Measurements from ENCODE around the gene SH3GL1. TPM values are rescaled to one million over a fixed set of nuclear protein-coding genes. Genes with fewer than 3 reads are reported as not detected.

Gene SH3GL1
- total and polyA plus RNA-seq, 12 donors: 20.9 to 112 (median 87.4) TPM

- 88 to 91% (median 90%) methylated on average over 10 to 16 of the region's 16 CpGs for WGBS, 4 donors
- no peaks in the 10 kb centered on the region for H3K27me3 ChIP-seq
- H3K27ac ChIP-seq: peak overlapping the region in 1 of 5 donors; percentile 29
- TF ChIP-seq CTCF (IDR thresholded peaks at IDR 0.05) (no peak), POLR2A (IDR thresholded peaks at IDR 0.05) (no peak)
- H3K36me3 ChIP-seq (replicated peaks in 1 of 2): peaks cover 0 to 52% of the 10 kb centered on the region in 2 donors
- peaks cover 36 to 44% of the 10 kb centered on the region in 2 donors for H3K4me1 ChIP-seq (replicated peaks in 1 of 2)
- H3K9me3 ChIP-seq (replicated peaks in 1 of 3): no peaks in the 10 kb centered on the region
- no peak overlapping the region for H3K4me3 ChIP-seq
- intact Hi-C loops (cut with DNase I): no loop called here
- peak in 1 of 7 donors; percentile 20 for DNase-seq
Measured at GRCh38 chr19:4366666-4367335, 33.5 kb downstream of the SH3GL1 start.

- DNase-seq: peak in 1 of 7 donors; percentile 23
- intact Hi-C loops (cut with DNase I): no loop called here
- peaks cover 34 to 44% of the 10 kb centered on the region in 2 donors for H3K4me1 ChIP-seq (replicated peaks in 1 of 2)
- no peaks in the 10 kb centered on the region for H3K27me3 ChIP-seq
- no peaks in the 10 kb centered on the region for H3K9me3 ChIP-seq (replicated peaks in 1 of 3)
- peak overlapping the region in 1 of 5 donors; percentile 29 for H3K27ac ChIP-seq
- WGBS, 4 donors: 76 to 92% (median 87%) methylated on average over 4 to 19 of the region's 19 CpGs
- peaks cover 0 to 60% of the 10 kb centered on the region in 2 donors for H3K36me3 ChIP-seq (replicated peaks in 1 of 2)
- no peak overlapping the region for H3K4me3 ChIP-seq
- no peak for TF ChIP-seq CTCF (IDR thresholded peaks at IDR 0.05)
- no peak for TF ChIP-seq POLR2A (IDR thresholded peaks at IDR 0.05)
Measured at GRCh38 chr19:4365791-4366665, 34.3 kb downstream of the SH3GL1 start.

GRCh38 chr19:4365341-4365740, 35.0 kb downstream of the SH3GL1 start:
- peak in 1 of 7 donors; percentile 34 for DNase-seq
- Histone ChIP-seq H3K36me3 (replicated peaks in 1 of 2) (peaks cover 0 to 67% of the 10 kb centered on the region in 2 donors), H3K27me3 (no peaks in the 10 kb centered on the region), H3K4me1 (replicated peaks in 1 of 2) (peaks cover 33 to 44% of the 10 kb centered on the region in 2 donors), H3K9me3 (replicated peaks in 1 of 3) (no peaks in the 10 kb centered on the region), H3K27ac (peak overlapping the region in 1 of 5 donors; percentile 29), H3K4me3 (no peak overlapping the region)
- intact Hi-C loops (cut with DNase I): no loop called here
- TF ChIP-seq POLR2A (IDR thresholded peaks at IDR 0.05): no peak
- no peak for TF ChIP-seq CTCF (IDR thresholded peaks at IDR 0.05)
- whole genome bisulfite sequencing, 4 donors: 87 to 95% (median 89%) methylated on average over 4 to 16 of the region's 16 CpGs; no CpG with 5 or more reads in 1 of the 4 donors
